H1 (cell line): ENCODE measurements around the gene GIPC1. TPM values are rescaled to one million over a fixed set of nuclear protein-coding genes. Genes with fewer than 3 reads are reported as not detected.

Experiments used
- CEBPB ChIP-seq: IDR thresholded peaks from 2 replicates; pipeline ENCODE4 v1.6.1; 2012; ENCODE audit warnings: low read depth, low read length
- HDAC2 ChIP-seq, 2 experiments: fragments of 300-600 bp in 1 of 2; sonication (generic) in 1 of 2; IDR thresholded peaks; 2 replicates each; pipeline ENCODE4 v1.6.1; 2011 to 2012; ENCODE audit warnings: low read depth in 2 of 2, low read length in 2 of 2, mild to moderate bottlenecking in 2 of 2, moderate library complexity in 2 of 2, borderline replicate concordance in 1 of 2, inconsistent platforms in 1 of 2
- KDM1A ChIP-seq: fragments of 200-600, 300-600 bp; sonication (generic); IDR thresholded peaks from 2 replicates; pipeline ENCODE4 v1.7.1; 2016; ENCODE audit warnings: mild to moderate bottlenecking, low read length, borderline replicate concordance
- KDM4A ChIP-seq: IDR thresholded peaks from one replicate; pipeline ENCODE4 v1.7.1; 2012; ENCODE audit warnings: low read depth, mild to moderate bottlenecking, moderate library complexity, low read length, inconsistent platforms; ENCODE audit not compliant: severe bottlenecking
- KDM5A ChIP-seq: fragments of 200-600 bp; IDR thresholded peaks from 2 replicates; pipeline ENCODE4 v1.7.1; 2012; ENCODE audit warnings: mild to moderate bottlenecking, low read length, inconsistent platforms, mixed read lengths
- SIX5 ChIP-seq: IDR thresholded peaks from 2 replicates; pipeline ENCODE4 v1.6.1; 2011; ENCODE audit warnings: mild to moderate bottlenecking, low read depth, low read length
- SP1 ChIP-seq: IDR thresholded peaks from 2 replicates; pipeline ENCODE4 v1.6.1; 2011; ENCODE audit warnings: low read depth, low read length
- SRF ChIP-seq: IDR thresholded peaks from 2 replicates; pipeline ENCODE4 v1.6.1; 2011; ENCODE audit warnings: mild to moderate bottlenecking, low read depth, low read length, moderate library complexity
- TAF7 ChIP-seq: optimal IDR thresholded peaks from 2 replicates; pipeline ENCODE3; 2011; ENCODE audit warnings: low read depth, mild to moderate bottlenecking, inconsistent platforms, low read length, moderate library complexity, borderline replicate concordance
- TBP ChIP-seq: IDR thresholded peaks from 2 replicates; pipeline ENCODE4 v1.6.1; 2011; ENCODE audit warnings: low read depth, low read length, improper control_type of control experiment
- TCF12 ChIP-seq: IDR thresholded peaks from 2 replicates; pipeline ENCODE4 v1.6.1; 2011; ENCODE audit warnings: low read depth, mild to moderate bottlenecking, low read length
- polyA plus RNA-seq, 7 experiments: library from polyadenylated mRNA; depleted of rRNA in 3 of 7; stranded (reverse) in 5 of 7; unstranded in 2 of 7; fragments of >200 nt in 5 of 7; fragments of 200-250 nt in 2 of 7; gene quantifications; 1 replicate in 5 of 7; 2 replicates in 1 of 7; 4 replicates in 1 of 7; pipeline versions ENCODE4 v1.2.1 to v1.2.3, GENCODE V29; 2011 to 2013; ENCODE audit warnings: missing spikeins in 2 of 7, mixed read lengths in 2 of 7
- total RNA-seq: library from RNA; stranded (reverse); fragmentation: NEBNext Ultra II Directional; extraction: Animal tissue kit (Norgen Biotek cat#: 25700); gene quantifications from 2 replicates; pipeline ENCODE4 v1.2.1, GENCODE V29; 2021
- TF ChIP-seq, protein P1 (sequence below): fragments of 300-600 bp; sonication (generic); IDR thresholded peaks from 2 replicates; pipeline ENCODE4 v1.7.1; 2012; ENCODE audit warnings: low read length, moderate library complexity, mild to moderate bottlenecking, inconsistent platforms; ENCODE audit not compliant: insufficient replicate concordance

GIPC1 gene
- total and polyA plus RNA-seq, 2 of the 8 experiments (the other 6 are each of a cell fraction or from before 2014, with no cell fraction given): 65.6 to 72.0 TPM

DNA sequence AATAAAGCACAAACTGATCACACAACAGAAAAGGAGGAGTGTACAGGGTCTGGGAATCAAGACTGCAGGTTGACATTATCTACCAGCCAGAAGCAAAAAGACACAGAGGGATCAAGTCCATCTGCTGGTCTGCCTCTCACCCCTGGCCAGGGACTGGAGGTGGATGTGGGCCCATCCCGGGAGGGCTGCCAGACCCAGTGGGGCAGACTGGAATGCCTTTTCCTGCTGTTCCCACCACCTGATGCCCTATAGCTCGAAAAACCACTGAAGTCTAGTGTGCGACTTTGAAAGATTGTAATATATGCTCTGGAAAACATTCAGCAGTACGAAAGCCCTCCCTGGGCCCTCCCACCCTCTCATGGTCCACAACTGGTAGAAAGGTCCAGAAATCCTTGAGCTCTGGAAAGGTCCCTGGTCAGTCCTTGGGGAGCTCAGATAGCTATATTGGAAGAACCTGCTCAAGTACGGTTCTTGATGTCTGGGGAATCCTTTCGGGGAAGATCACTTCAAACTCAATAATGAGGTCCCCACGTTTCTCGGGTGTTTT is 19.6 kb upstream of the GIPC1 start (continued):
- TF ChIP-seq, protein P1, sequence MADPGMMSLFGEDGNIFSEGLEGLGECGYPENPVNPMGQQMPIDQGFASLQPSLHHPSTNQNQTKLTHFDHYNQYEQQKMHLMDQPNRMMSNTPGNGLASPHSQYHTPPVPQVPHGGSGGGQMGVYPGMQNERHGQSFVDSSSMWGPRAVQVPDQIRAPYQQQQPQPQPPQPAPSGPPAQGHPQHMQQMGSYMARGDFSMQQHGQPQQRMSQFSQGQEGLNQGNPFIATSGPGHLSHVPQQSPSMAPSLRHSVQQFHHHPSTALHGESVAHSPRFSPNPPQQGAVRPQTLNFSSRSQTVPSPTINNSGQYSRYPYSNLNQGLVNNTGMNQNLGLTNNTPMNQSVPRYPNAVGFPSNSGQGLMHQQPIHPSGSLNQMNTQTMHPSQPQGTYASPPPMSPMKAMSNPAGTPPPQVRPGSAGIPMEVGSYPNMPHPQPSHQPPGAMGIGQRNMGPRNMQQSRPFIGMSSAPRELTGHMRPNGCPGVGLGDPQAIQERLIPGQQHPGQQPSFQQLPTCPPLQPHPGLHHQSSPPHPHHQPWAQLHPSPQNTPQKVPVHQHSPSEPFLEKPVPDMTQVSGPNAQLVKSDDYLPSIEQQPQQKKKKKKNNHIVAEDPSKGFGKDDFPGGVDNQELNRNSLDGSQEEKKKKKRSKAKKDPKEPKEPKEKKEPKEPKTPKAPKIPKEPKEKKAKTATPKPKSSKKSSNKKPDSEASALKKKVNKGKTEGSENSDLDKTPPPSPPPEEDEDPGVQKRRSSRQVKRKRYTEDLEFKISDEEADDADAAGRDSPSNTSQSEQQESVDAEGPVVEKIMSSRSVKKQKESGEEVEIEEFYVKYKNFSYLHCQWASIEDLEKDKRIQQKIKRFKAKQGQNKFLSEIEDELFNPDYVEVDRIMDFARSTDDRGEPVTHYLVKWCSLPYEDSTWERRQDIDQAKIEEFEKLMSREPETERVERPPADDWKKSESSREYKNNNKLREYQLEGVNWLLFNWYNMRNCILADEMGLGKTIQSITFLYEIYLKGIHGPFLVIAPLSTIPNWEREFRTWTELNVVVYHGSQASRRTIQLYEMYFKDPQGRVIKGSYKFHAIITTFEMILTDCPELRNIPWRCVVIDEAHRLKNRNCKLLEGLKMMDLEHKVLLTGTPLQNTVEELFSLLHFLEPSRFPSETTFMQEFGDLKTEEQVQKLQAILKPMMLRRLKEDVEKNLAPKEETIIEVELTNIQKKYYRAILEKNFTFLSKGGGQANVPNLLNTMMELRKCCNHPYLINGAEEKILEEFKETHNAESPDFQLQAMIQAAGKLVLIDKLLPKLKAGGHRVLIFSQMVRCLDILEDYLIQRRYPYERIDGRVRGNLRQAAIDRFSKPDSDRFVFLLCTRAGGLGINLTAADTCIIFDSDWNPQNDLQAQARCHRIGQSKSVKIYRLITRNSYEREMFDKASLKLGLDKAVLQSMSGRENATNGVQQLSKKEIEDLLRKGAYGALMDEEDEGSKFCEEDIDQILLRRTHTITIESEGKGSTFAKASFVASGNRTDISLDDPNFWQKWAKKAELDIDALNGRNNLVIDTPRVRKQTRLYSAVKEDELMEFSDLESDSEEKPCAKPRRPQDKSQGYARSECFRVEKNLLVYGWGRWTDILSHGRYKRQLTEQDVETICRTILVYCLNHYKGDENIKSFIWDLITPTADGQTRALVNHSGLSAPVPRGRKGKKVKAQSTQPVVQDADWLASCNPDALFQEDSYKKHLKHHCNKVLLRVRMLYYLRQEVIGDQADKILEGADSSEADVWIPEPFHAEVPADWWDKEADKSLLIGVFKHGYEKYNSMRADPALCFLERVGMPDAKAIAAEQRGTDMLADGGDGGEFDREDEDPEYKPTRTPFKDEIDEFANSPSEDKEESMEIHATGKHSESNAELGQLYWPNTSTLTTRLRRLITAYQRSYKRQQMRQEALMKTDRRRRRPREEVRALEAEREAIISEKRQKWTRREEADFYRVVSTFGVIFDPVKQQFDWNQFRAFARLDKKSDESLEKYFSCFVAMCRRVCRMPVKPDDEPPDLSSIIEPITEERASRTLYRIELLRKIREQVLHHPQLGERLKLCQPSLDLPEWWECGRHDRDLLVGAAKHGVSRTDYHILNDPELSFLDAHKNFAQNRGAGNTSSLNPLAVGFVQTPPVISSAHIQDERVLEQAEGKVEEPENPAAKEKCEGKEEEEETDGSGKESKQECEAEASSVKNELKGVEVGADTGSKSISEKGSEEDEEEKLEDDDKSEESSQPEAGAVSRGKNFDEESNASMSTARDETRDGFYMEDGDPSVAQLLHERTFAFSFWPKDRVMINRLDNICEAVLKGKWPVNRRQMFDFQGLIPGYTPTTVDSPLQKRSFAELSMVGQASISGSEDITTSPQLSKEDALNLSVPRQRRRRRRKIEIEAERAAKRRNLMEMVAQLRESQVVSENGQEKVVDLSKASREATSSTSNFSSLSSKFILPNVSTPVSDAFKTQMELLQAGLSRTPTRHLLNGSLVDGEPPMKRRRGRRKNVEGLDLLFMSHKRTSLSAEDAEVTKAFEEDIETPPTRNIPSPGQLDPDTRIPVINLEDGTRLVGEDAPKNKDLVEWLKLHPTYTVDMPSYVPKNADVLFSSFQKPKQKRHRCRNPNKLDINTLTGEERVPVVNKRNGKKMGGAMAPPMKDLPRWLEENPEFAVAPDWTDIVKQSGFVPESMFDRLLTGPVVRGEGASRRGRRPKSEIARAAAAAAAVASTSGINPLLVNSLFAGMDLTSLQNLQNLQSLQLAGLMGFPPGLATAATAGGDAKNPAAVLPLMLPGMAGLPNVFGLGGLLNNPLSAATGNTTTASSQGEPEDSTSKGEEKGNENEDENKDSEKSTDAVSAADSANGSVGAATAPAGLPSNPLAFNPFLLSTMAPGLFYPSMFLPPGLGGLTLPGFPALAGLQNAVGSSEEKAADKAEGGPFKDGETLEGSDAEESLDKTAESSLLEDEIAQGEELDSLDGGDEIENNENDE: no peak
- TF ChIP-seq TBP: no peak
- TF ChIP-seq KDM4A: no peak
- no peak for TF ChIP-seq KDM1A
- TF ChIP-seq SRF: no peak
- TF ChIP-seq TCF12: no peak
- no peak for TF ChIP-seq CEBPB
- TF ChIP-seq KDM5A: no peak
- TF ChIP-seq SP1: no peak
- TF ChIP-seq HDAC2 (IDR thresholded peaks at IDR 0.05; ENCODE audit: borderline replicate concordance in 1 of 2, low read depth in 2 of 2, low read length in 2 of 2): no peak
- TF ChIP-seq TAF7: no peak
- no peak for TF ChIP-seq SIX5
